ENCODE measurements around the gene ATOH8.

Gene ATOH8

GRCh38 chr2:85737961-85738360 lies 15.8 kb upstream of the ATOH8 start:
- CTCF ChIA-PET: interaction anchor here (0.5 kb wide), 1 partner anchor 717 kb away, joined by 8 read pairs; no protein-coding TSS in a partner anchor
- DNase-seq (ENCODE audit: low spot score): no peak
- no peak for TF ChIP-seq CTCF (conservative IDR thresholded peaks at IDR 0.05; ENCODE audit: low read depth)
- peak overlapping the region; percentile 40 for H3K27ac ChIP-seq
- POLR2A ChIA-PET (ENCODE audit: low non-redundant PET): no interaction called here

- POLR2A ChIA-PET (ENCODE audit: low non-redundant PET): no interaction called here
- no peak for DNase-seq (ENCODE audit: low spot score)
- CTCF ChIA-PET: interaction anchor here (0.7 to 4.8 kb wide), 3 partner anchors 9 to 288 kb away, joined by 3 to 33 read pairs (median 4); no protein-coding TSS in a partner anchor
- H3K27ac ChIP-seq: no peak overlapping the region
- TF ChIP-seq CTCF (conservative IDR thresholded peaks at IDR 0.05; ENCODE audit: low read depth): no peak
Observed at GRCh38 chr2:85740193-85740592, 13.6 kb upstream of the ATOH8 start.

GRCh38 chr2:85741211-85741832 lies 12.5 kb upstream of the ATOH8 start:
- ChIA-PET POLR2A (ENCODE audit: low non-redundant PET) (interaction anchor here (1.0 kb wide), 1 partner anchor 30 kb away, joined by 3 read pairs; no protein-coding TSS in a partner anchor), CTCF (interaction anchor here (0.5 to 4.8 kb wide), 6 partner anchors 8 to 286 kb away, joined by 3 to 33 read pairs (median 4); no protein-coding TSS in a partner anchor)
- H3K27ac ChIP-seq: peak overlapping the region; percentile 96
- DNase-seq (ENCODE audit: low spot score): no peak
- TF ChIP-seq CTCF (conservative IDR thresholded peaks at IDR 0.05; ENCODE audit: low read depth): no peak

GRCh38 chr2:85741833-85742455 lies 11.8 kb upstream of the ATOH8 start:
- POLR2A ChIA-PET (ENCODE audit: low non-redundant PET): interaction anchor here (1.0 kb wide), 1 partner anchor 30 kb away, joined by 3 read pairs; no protein-coding TSS in a partner anchor
- CTCF ChIA-PET: interaction anchor here (0.6 to 4.8 kb wide), 7 partner anchors 8 to 172 kb away, joined by 3 to 33 read pairs (median 4); no protein-coding TSS in a partner anchor
- no peak for TF ChIP-seq CTCF (conservative IDR thresholded peaks at IDR 0.05; ENCODE audit: low read depth)
- DNase-seq (ENCODE audit: low spot score): peak; percentile 62
- H3K27ac ChIP-seq: peak overlapping the region; percentile 96

GRCh38 chr2:85743304-85743978 lies 10.3 kb upstream of the ATOH8 start:
- CTCF ChIA-PET: interaction anchor here (0.6 to 4.8 kb wide), 3 partner anchors 12 to 71 kb away, joined by 3 to 33 read pairs (median 4); no protein-coding TSS in a partner anchor
- POLR2A ChIA-PET (ENCODE audit: low non-redundant PET): no interaction called here
- DNase-seq (ENCODE audit: low spot score): no peak
- TF ChIP-seq CTCF (conservative IDR thresholded peaks at IDR 0.05; ENCODE audit: low read depth): no peak
- H3K27ac ChIP-seq: peak overlapping the region; percentile 96

GRCh38 chr2:85744055-85744454 lies 9.7 kb upstream of the ATOH8 start:
- ChIA-PET POLR2A (ENCODE audit: low non-redundant PET) (interaction anchor here (0.6 kb wide), 1 partner anchor 50 kb away, joined by 3 read pairs; no protein-coding TSS in a partner anchor), CTCF (interaction anchor here (0.6 kb wide), 1 partner anchor 12 kb away, joined by 3 read pairs; no protein-coding TSS in a partner anchor)
- TF ChIP-seq CTCF (conservative IDR thresholded peaks at IDR 0.05; ENCODE audit: low read depth): no peak
- no peak for DNase-seq (ENCODE audit: low spot score)
- no peak overlapping the region for H3K27ac ChIP-seq
